ENCODE data around the gene LRRC8E.

Gene LRRC8E

DNA sequence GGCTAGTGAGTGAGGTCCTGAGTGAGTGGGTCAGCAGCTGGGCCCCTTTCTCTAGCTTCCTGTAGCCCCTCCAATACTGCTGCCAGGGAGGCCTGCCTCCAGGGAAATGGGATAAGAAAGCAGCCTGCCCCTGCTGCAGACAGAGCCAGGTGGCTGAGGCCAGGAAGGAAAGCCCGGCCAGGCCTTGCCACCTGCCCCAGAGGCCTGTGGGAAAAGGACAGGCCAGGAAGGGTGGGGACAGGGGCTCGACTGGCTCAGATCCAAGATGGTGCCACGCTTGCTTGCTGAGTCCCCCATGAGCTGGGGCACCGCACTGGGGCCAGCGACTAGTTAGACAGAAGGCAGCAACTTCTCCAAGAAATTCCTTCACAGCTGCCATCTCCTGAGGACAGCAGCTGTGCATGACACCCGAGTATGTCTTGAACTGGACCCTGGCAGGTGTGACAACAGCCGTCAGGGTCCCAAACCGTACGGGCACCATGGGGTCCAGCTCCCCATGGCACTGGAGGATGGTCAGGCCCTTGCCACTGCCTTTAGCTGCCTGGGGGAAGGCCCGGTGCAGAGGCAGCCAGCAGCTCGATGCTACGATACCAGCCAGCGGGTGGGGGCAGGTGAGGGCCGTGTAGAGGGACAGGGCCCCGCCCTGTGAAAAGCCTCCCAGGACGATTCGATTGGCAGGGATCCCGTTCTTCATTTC lies 9.1 kb upstream of the LRRC8E start:
- TF ChIP-seq, protein P1, sequence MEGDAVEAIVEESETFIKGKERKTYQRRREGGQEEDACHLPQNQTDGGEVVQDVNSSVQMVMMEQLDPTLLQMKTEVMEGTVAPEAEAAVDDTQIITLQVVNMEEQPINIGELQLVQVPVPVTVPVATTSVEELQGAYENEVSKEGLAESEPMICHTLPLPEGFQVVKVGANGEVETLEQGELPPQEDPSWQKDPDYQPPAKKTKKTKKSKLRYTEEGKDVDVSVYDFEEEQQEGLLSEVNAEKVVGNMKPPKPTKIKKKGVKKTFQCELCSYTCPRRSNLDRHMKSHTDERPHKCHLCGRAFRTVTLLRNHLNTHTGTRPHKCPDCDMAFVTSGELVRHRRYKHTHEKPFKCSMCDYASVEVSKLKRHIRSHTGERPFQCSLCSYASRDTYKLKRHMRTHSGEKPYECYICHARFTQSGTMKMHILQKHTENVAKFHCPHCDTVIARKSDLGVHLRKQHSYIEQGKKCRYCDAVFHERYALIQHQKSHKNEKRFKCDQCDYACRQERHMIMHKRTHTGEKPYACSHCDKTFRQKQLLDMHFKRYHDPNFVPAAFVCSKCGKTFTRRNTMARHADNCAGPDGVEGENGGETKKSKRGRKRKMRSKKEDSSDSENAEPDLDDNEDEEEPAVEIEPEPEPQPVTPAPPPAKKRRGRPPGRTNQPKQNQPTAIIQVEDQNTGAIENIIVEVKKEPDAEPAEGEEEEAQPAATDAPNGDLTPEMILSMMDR (IDR thresholded peaks at IDR 0.05; ENCODE audit: low read depth, low read length) = no peak
- in situ Hi-C loops (cut with HindIII; ENCODE audit: low sequenced_read_pairs) = no loop called here
- DNase-seq (ENCODE audit: low read depth, low spot score) = no peak
- H3K4me3 ChIP-seq (ENCODE audit: low read depth, low read length) = no peak overlapping the region

DNA sequence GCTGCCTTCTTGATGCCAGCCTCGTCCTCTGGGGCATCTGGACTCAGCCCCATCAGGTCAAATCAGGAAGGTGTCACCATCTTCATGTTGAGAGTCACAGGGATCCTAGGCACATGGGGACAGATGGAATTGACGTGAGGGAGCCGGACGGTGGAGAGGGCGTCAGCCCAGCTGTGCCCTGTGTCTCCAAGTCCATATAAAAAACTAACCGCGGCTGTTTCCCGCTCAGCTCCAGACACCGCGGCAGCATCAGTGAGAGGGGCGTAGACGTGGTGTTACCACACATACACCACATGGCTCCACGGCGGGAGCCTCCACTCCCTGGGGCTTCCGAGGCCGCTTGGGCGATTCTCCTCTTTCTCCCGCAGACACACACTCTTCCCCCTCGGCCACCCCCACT lies 8.5 kb upstream of the LRRC8E start:
- no peak for DNase-seq (ENCODE audit: low read depth, low spot score)
- TF ChIP-seq, protein P1 (IDR thresholded peaks at IDR 0.05; ENCODE audit: low read depth, low read length) = no peak
- H3K4me3 ChIP-seq (ENCODE audit: low read depth, low read length) = no peak overlapping the region
- in situ Hi-C loops (cut with HindIII; ENCODE audit: low sequenced_read_pairs) = no loop called here

DNA sequence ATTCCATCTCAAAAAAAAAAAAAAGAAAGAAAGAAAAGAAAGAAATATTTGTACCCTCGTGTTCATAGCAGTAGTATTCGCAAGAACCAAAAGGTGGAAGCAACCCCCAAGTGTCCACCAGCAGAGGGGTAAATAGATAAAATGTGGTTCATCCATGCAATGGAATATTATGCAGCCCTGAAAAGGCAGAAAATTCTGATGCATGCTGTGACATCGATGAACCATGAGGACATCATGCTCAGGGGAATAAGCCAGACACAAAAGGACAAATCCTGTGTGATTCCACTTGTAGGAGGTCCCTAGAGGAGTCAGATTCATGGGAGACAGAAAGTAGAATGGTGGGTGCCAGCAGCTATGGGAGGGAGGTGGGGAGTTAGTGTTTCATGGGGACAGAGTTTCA lies 6.4 kb upstream of the LRRC8E start:
- no peak for DNase-seq (ENCODE audit: low read depth, low spot score)
- no peak overlapping the region for H3K4me3 ChIP-seq (ENCODE audit: low read depth, low read length)
- in situ Hi-C loops (cut with HindIII; ENCODE audit: low sequenced_read_pairs) = no loop called here
- TF ChIP-seq, protein P1 (IDR thresholded peaks at IDR 0.05; ENCODE audit: low read depth, low read length) = no peak

DNA sequence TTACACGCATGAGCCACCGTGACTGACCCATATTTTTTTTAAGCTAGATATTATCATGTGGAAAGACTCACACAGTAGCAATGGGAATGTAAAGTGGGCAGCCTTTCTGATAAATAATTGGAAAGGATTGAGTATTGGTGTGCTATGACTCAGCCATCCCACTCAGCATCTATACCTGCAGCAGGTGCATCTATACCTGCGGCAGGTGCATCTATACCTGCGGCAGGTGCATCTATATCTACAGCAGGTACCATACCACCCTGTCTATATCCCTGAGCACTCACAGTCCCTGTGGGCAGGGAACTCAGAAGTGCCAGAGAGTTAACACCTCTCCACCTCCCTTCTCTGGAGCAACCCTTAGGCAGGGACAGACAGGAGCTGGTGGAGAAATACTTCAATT lies 5.2 kb upstream of the LRRC8E start:
- TF ChIP-seq, protein P1 (IDR thresholded peaks at IDR 0.05; ENCODE audit: low read depth, low read length) = no peak
- H3K4me3 ChIP-seq (ENCODE audit: low read depth, low read length) = no peak overlapping the region
- in situ Hi-C loops (cut with HindIII; ENCODE audit: low sequenced_read_pairs) = no loop called here
- no peak for DNase-seq (ENCODE audit: low read depth, low spot score)

DNA sequence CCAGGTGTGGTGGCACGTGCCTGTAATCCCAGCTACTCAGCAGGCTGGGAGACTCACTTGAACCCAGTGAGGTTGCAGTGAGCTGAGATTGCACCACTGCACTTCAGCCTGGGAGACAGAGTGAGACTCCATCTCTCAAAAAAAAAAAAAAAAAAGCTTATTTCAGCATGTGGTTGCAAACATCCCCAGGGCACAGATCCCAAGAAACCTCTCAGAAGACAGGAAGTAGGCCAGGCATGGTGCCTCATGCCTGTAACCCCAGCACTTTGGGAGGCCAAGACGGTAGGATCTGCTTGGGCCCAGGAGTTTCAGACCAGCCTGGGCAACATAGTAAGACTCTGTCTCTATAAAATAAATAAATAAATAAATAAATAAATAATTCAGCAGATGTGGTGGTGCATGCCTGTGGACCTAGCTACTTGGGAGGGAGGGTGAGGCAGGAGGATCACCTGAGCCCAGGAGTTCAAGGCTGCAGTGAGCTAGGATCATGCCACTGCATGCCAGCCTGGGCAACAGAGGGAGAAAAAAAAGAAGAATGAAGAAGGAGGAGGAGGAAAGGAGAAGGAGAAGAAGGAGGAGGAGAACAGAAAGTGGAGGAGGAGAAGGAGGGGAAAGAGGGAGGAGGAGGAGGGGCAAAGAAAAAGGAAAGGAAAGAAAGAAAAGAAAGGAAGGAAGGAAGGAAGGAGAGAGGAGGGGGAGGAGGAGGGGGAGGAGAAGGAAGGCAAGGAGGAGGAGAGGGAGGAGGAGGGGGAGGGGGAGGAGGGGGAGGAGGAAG lies 4.3 kb upstream of the LRRC8E start:
- TF ChIP-seq, protein P1 (IDR thresholded peaks at IDR 0.05; ENCODE audit: low read depth, low read length) = no peak
- in situ Hi-C loops (cut with HindIII; ENCODE audit: low sequenced_read_pairs) = no loop called here
- no peak for DNase-seq (ENCODE audit: low read depth, low spot score)
- no peak overlapping the region for H3K4me3 ChIP-seq (ENCODE audit: low read depth, low read length)

DNA sequence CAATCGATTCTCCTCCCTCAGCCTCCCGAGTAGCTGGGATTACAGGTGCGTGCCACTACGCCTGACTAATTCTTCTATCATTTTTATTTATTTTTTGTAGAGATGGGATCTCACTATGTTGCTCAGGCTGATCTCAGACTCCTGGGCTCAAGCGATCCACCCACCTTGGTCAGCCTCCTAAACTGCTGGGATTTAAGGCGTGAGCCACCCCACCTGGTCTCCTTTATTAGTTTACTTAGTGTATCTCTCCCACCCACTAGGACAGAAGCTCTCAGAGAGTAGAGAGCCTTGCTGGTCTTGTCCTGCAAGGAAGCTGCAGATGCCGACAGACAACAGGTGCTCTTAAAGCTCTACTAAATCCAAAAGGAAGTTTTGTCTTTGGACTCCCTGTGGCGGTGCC lies 2.5 kb upstream of the LRRC8E start:
- no peak for DNase-seq (ENCODE audit: low read depth, low spot score)
- no peak overlapping the region for H3K4me3 ChIP-seq (ENCODE audit: low read depth, low read length)
- in situ Hi-C loops (cut with HindIII; ENCODE audit: low sequenced_read_pairs) = no loop called here
- TF ChIP-seq, protein P1 (IDR thresholded peaks at IDR 0.05; ENCODE audit: low read depth, low read length) = no peak

Measured in astrocyte of the spinal cord (primary cell).